ENCODE data around the gene IL17RE.

DNA sequence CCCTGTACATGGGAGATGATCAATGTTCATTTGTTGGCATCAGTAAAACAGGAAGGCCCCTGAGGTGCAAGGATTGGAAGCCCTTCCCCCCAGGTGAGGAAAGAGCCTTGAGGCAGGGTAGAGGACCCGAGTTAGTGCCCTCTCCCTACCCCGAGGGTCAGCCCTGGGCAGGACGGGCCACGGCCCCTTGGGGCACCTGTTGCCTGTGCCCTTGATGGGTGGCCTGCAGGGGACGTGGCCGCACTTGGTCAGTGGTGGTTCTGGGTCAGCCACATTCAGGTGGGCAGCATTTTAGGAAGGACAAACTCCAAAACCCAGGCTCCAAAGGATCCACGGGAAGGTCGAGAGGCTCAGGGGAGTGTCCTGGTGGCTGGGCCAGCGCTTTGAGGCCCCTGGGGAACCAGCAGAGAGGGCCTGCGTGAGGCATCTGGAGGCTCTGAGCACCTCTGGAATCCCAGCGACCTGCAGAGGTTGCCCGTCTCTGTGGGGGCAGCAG is 43.1 kb upstream of the IL17RE start:
- no peak for TF ChIP-seq CTCF (IDR thresholded peaks at IDR 0.05; ENCODE audit: poor library complexity, severe bottlenecking)
- no peak for TF ChIP-seq SMC3 (conservative IDR thresholded peaks at IDR 0.05; ENCODE audit: poor library complexity)
- TF ChIP-seq EZH2 (IDR thresholded peaks at IDR 0.05; ENCODE audit: borderline replicate concordance, insufficient read depth, low read length, poor library complexity, severe bottlenecking), result no peak
- no peak for TF ChIP-seq MXI1 (conservative IDR thresholded peaks at IDR 0.05; ENCODE audit: poor library complexity, severe bottlenecking)
- TF ChIP-seq EP300 (conservative IDR thresholded peaks at IDR 0.05; ENCODE audit: poor library complexity, severe bottlenecking), result no peak
- TF ChIP-seq REST (IDR thresholded peaks at IDR 0.05; ENCODE audit: borderline replicate concordance), result no peak

All from neural cell (in vitro differentiated cells).